GM12892 (cell line): ENCODE data around the gene ST6GAL1.

Experiments used
- POLR2A ChIP-seq: IDR thresholded peaks from 2 replicates; pipeline ENCODE4 v1.6.1; 2011; ENCODE audit warnings: low read depth, low read length, control low read depth
- POLR2AphosphoS5 ChIP-seq: IDR thresholded peaks from 2 replicates; pipeline ENCODE4 v1.6.1; 2011; ENCODE audit warnings: low read depth, low read length, control low read depth

GRCh38 chr3:186964071-186964470 lies 33.7 kb downstream of the ST6GAL1 start:
- TF ChIP-seq POLR2AphosphoS5 (no peak), POLR2A (no peak)
